Activated naive CD8-positive, alpha-beta T cell treated with anti-CD3 and anti-CD28 coated beads, Interleukin-2, amount 50 U/mL, for 16 hours (primary cell): ENCODE measurements around the gene ARHGEF4.

Experiments
- DNase-seq: peaks from one replicate; pipeline ENCODE4 v3.0.0-alpha.2; 2020; ENCODE audit warnings: low read depth, low spot score

The ARHGEF4 gene

GRCh38 chr2:130917006-130917688 lies 80.4 kb downstream of the ARHGEF4 start:
- no peak for DNase-seq

GRCh38 chr2:130918393-130918792 lies 81.7 kb downstream of the ARHGEF4 start:
- no peak for DNase-seq

GRCh38 chr2:130920415-130921163 lies 83.9 kb downstream of the ARHGEF4 start:
- peak; percentile 35 for DNase-seq

- DNase-seq, result no peak
Measured at GRCh38 chr2:130921164-130921476, 84.4 kb downstream of the ARHGEF4 start.

- no peak for DNase-seq
Measured at GRCh38 chr2:130922417-130922816, 85.7 kb downstream of the ARHGEF4 start.

GRCh38 chr2:130928385-130928784 lies 91.7 kb downstream of the ARHGEF4 start:
- no peak for DNase-seq

- no peak for DNase-seq
Measured at GRCh38 chr2:130930740-130931659, 94.3 kb downstream of the ARHGEF4 start.

GRCh38 chr2:130933501-130933900 lies 96.8 kb downstream of the ARHGEF4 start:
- no peak for DNase-seq

- no peak for DNase-seq
Measured at GRCh38 chr2:130936451-130936850, 99.7 kb downstream of the ARHGEF4 start.

- no peak for DNase-seq
Measured at GRCh38 chr2:130947967-130948366, 111.3 kb downstream of the ARHGEF4 start.

- DNase-seq, result no peak
Measured at GRCh38 chr2:130949954-130950353, 113.2 kb downstream of the ARHGEF4 start.

- DNase-seq, result no peak
Measured at GRCh38 chr2:130951018-130951417, 114.3 kb downstream of the ARHGEF4 start.

GRCh38 chr2:130954873-130955272 lies 118.2 kb downstream of the ARHGEF4 start:
- no peak for DNase-seq

GRCh38 chr2:130957915-130958314 lies 121.2 kb downstream of the ARHGEF4 start:
- DNase-seq, result no peak

GRCh38 chr2:130963196-130963848 lies 126.6 kb downstream of the ARHGEF4 start:
- no peak for DNase-seq

GRCh38 chr2:130963849-130964793 lies 127.4 kb downstream of the ARHGEF4 start:
- DNase-seq, result no peak

- no peak for DNase-seq
Measured at GRCh38 chr2:130964931-130965330, 128.2 kb downstream of the ARHGEF4 start.

GRCh38 chr2:130966149-130966774 lies 129.5 kb downstream of the ARHGEF4 start:
- no peak for DNase-seq

- no peak for DNase-seq
Measured at GRCh38 chr2:130966775-130967490, 130.2 kb downstream of the ARHGEF4 start.

- DNase-seq, result no peak
Measured at GRCh38 chr2:130972410-130972809, 135.7 kb downstream of the ARHGEF4 start.
